ENCODE results near the gene ZBTB12.

GRCh38 chr6:31927242-31927862 is 25.5 kb upstream of the ZBTB12 start, which contains the start of gene C2:
- TF ChIP-seq GATA2 (IDR thresholded peaks at IDR 0.05; ENCODE audit: low read depth, low read length) = no peak
- no peak for TF ChIP-seq GATA3 (IDR thresholded peaks at IDR 0.05; ENCODE audit: low read depth, low read length)
